ENCODE data around the gene CLN5. TPM values are rescaled to one million over a fixed set of nuclear protein-coding genes. Genes with fewer than 3 reads are reported as not detected.

CLN5 gene
- total and polyA plus RNA-seq, 2 of the 4 experiments (the other 2 are of a cell fraction), result 11.3 to 15.1 TPM

- CTCF ChIA-PET, result no interaction called here
- no CpG with 5 or more reads among the region's 2 CpGs for WGBS, 2 experiments (ENCODE audit: extremely low coverage in 2 of 2, insufficient read length in 1 of 2)
Observed at GRCh38 chr13:76950101-76950500, 41.8 kb upstream of the CLN5 start.

More at GRCh38 chr13:76950101-76950500, 41.8 kb upstream of the CLN5 start:
- H4K91ac ChIP-seq (ENCODE audit: insufficient read depth, low read depth, low read length), result no peak overlapping the region
- intact Hi-C loops (cut with micrococcal nuclease), result no loop called here
- H3K4ac ChIP-seq (ENCODE audit: low read depth, low read length), result no peak overlapping the region
- no peaks in the 10 kb centered on the region for H4K20me1 ChIP-seq (ENCODE audit: insufficient read depth, low read length)
- POLR2A ChIA-PET (ENCODE audit: unreplicated experiment), result no interaction called here
- H3K9me3 ChIP-seq (ENCODE audit: control insufficient read depth, insufficient read depth, low read length), result no peaks in the 10 kb centered on the region
- no peak overlapping the region for H2AK9ac ChIP-seq (replicated peaks; ENCODE audit: low read depth, low read length, poor library complexity)
- no peaks in the 10 kb centered on the region for H3K9me1 ChIP-seq (ENCODE audit: insufficient read depth, low read length)
- no peak overlapping the region for H2BK20ac ChIP-seq (ENCODE audit: low read depth, low read length)
- no peak overlapping the region for H4K8ac ChIP-seq (ENCODE audit: low read depth in 2 of 2, low read length in 2 of 2)
- H3K27me3 ChIP-seq (ENCODE audit: control insufficient read depth, insufficient read depth, low read length), result peaks cover 6% of the 10 kb centered on the region; the same call in 1 of the 2 replicates
- in situ Hi-C loops (cut with MboI; ENCODE audit: low sequenced_read_pairs), result no loop called here
- H3K4me2 ChIP-seq (ENCODE audit: low read depth, low read length), result no peak overlapping the region
- no peak overlapping the region for H3K4me3 ChIP-seq (ENCODE audit: insufficient read depth, low read depth, low read length)
- H3K23ac ChIP-seq (ENCODE audit: low read depth, low read length), result no peak overlapping the region
- no peak overlapping the region for H2AFZ ChIP-seq (replicated peaks; ENCODE audit: low read length, poor library complexity)
- H2BK15ac ChIP-seq (ENCODE audit: low read depth, low read length), result no peak overlapping the region
- DNase-seq (no peak), ATAC-seq (ENCODE audit: low read depth) (no peak)
- H4K5ac ChIP-seq (ENCODE audit: low read depth, low read length), result no peak overlapping the region
- dilution Hi-C loops (cut with HindIII; ENCODE audit: low sequenced_read_pairs, unreplicated experiment), result no loop called here
- no peak overlapping the region for H3K18ac ChIP-seq (ENCODE audit: low read depth, low read length)
- BruUV-seq (replicated peaks), result no TSS peak
- H3K9ac ChIP-seq (ENCODE audit: low read depth, low read length), result no peak overlapping the region
- no peaks in the 10 kb centered on the region for H3K4me1 ChIP-seq (ENCODE audit: control insufficient read depth, insufficient read depth, low read length)
- no peak overlapping the region for H2AK5ac ChIP-seq (ENCODE audit: low read depth, low read length)
- no peak overlapping the region for H3K27ac ChIP-seq (ENCODE audit: insufficient read depth, low read length)
- H2BK5ac ChIP-seq (ENCODE audit: low read depth, low read length, poor library complexity, severe bottlenecking), result no peak overlapping the region
- no peak overlapping the region for H3K14ac ChIP-seq (replicated peaks; ENCODE audit: low read depth, low read length)
- TF ChIP-seq POLR2A (IDR thresholded peaks at IDR 0.05; ENCODE audit: low read depth, low read length) (no peak), NFE2L2 (IDR thresholded peaks at IDR 0.05; ENCODE audit: low read depth, low read length) (no peak), RFX5 (IDR thresholded peaks at IDR 0.05; ENCODE audit: low read depth, low read length) (no peak)
- H3K56ac ChIP-seq (ENCODE audit: extremely low read depth, insufficient read depth, low read length), result no peak overlapping the region
- H3K79me1 ChIP-seq (ENCODE audit: low read depth in 1 of 2, low read length in 2 of 2), result no peaks in the 10 kb centered on the region
- H2BK120ac ChIP-seq (ENCODE audit: low read depth, low read length), result no peak overlapping the region
- no peaks in the 10 kb centered on the region for H3K36me3 ChIP-seq (ENCODE audit: control insufficient read depth, insufficient read depth, low read length)
